GM19043 (cell line): ENCODE results near the gene PPP1R13L.
"Not testable (repeated sequence)": the region's sequence is repeated elsewhere in the genome, so short reads cannot be mapped to it uniquely, and the experiment has no call there.

Experiments
- ATAC-seq: cut with Tn5 transposase; IDR thresholded peaks from one replicate; pipeline ENCODE4 v1.9.1; 2021; ENCODE audit warnings: low read depth; ENCODE audit not compliant: unreplicated experiment

PPP1R13L gene

GRCh38 chr19:45407585-45407984, 2.7 kb upstream of the PPP1R13L start:
- not testable (repeated sequence) for ATAC-seq

GRCh38 chr19:45407091-45407375, 2.2 kb upstream of the PPP1R13L start:
- no peak for ATAC-seq

DNA sequence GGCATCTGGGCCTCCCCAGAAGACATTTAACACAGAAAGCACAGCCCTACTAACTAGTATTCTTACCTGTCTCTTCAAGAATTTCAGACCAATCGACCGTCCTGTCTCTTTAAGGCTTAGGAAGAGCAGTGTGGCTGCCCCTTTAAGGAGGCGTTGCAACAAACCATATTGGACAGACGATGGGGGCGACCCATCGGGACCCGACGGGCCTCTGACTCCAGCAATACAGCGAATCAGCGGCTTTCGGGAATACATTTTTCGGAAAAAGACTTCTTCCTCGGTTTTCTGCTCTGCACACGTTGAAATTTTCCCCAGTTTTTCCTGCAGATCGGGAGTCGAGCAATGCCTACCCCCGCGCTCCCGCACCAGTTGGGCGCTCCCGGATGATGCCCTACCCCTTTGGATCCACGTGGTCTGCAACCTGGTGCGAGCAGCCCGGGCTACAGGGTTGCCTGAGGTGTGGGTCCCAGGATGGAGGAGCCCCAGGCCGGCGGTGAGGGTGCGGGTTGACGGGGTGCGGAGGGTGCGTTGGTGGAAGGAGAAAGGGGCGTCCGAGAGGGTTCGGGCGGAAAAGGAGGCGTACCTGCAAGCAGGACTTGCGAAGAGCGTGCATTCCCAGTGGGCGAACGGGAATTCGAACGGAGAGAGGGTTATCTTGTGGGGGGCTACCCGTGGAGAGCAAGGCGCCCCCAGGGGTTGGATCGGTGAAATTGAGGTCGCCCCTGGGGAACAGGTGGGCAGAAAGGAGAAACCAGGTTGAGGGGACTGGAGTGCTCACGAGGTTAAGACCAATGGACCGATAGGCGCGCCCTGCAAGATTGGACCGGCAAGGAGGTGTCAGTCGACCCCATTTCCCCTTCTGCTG, 1.6 kb upstream of the PPP1R13L start, which contains the start of gene POLR1G:
POLR1G (plus strand) TSS at position 419 of the 865 bp plus-strand sequence; CDS start at position 472, 53 bp downstream.
- peak; percentile 51 for ATAC-seq

GRCh38 chr19:45405435-45406225, 761 bp upstream of the PPP1R13L start:
- peak; percentile 35 for ATAC-seq

GRCh38 chr19:45403781-45404556, 900 bp downstream of the PPP1R13L start:
- ATAC-seq = no peak

- ATAC-seq = no peak
These were observed 1.6 kb downstream of the PPP1R13L start for GRCh38 chr19:45403272-45403671.

DNA sequence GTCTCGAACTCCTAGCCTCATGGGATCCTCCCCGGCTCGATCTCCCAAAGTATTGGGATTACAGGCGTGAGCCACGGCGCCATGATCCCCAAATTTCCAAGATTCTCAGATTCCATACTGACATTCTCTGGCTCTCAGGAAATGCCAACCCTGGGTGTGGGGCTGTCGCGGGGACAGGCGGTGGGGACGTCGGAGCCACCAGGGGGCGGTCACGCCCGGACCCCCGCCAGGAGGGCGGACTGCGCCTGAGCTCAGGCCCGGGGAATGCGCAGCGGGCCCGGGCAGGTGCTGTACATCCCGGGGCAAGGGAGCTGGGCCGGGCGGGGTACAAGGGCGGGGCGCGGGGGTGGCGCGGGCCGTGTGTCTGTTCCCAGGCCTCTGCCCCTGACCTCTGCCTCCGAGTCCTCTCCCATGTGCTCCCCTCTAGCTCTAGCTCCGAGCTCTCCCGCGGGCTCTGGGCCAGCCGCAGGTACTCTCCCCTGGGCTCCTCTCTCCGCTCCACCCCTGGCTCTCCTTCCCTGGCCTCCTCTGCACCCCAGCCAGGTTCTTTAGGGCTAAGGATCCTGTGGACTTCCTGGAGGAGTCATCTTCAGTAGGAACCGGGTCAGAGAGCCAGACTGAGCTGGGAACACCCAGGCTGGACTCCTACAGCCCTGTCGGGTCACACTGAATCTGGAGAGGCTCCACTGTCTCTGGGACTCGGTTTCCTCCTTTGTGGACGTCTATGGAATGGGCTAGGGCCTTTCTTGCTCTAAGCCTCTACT, 2.4 kb downstream of the PPP1R13L start:
- no peak for ATAC-seq

GRCh38 chr19:45401815-45402214, 3.1 kb downstream of the PPP1R13L start:
- no peak for ATAC-seq

DNA sequence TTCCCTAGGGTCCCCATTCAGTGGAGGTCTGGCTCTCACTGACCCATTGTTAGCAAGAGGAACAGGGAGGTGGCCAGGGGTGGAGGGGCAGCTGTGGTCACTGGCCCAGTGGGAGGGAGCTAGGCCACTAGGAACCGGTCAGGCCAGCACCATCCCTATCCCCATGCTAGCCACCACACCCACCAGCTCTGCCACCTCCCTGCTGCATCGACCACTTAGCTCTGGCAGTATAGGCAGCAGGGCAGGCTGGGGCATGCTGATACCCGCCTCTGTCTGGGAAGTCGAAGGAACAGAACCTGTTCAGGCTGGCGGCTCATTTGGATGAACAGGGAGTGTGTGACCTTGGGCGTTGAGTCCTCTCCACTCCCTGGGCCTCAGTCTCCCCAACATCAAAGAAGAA, 4.7 kb downstream of the PPP1R13L start:
- no peak for ATAC-seq

DNA sequence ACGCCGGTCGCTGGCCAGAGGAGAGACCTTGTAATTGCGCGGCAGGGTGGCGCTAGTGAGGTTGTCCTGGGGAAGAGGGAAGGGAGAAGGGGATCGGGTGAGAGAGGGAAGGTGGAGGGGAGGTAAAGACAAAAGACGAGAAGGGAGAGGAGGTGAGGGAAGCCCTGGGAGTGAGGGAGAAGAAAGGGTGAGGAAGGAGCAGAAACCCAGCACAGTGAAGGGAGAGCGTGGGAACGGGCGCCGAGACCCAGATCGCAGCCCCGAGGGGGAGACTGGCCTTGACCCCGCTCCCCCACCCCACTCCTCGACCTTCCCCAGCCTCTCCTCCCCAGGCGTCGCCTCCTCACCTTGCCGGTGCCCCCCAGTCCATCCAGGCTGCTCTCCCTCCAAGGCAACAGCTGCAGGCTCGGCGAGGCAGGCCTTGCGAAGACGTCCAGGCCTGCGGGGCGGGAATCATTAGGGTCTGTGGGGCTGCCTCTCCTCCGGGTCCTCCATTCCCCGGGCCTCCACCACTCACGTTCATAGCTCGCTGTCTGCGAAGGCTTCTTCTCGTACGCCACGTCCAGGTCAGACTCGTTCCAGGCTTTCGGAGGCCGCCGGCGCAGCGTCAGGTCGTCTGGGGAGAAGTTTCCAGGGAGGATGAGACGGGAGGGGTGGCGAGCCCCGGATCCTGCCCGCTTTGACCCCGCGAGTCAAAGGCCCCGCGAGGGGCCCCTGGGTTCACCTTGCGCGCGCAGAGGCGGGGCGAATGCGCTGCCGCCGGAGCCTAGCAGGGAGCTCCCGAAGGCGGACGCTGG, 8.8 kb downstream of the PPP1R13L start:
- no peak for ATAC-seq

- ATAC-seq = no peak
These were observed 12.8 kb downstream of the PPP1R13L start for GRCh38 chr19:45391871-45392665.

- no peak for ATAC-seq
These were observed 13.5 kb downstream of the PPP1R13L start for GRCh38 chr19:45391346-45391745.

DNA sequence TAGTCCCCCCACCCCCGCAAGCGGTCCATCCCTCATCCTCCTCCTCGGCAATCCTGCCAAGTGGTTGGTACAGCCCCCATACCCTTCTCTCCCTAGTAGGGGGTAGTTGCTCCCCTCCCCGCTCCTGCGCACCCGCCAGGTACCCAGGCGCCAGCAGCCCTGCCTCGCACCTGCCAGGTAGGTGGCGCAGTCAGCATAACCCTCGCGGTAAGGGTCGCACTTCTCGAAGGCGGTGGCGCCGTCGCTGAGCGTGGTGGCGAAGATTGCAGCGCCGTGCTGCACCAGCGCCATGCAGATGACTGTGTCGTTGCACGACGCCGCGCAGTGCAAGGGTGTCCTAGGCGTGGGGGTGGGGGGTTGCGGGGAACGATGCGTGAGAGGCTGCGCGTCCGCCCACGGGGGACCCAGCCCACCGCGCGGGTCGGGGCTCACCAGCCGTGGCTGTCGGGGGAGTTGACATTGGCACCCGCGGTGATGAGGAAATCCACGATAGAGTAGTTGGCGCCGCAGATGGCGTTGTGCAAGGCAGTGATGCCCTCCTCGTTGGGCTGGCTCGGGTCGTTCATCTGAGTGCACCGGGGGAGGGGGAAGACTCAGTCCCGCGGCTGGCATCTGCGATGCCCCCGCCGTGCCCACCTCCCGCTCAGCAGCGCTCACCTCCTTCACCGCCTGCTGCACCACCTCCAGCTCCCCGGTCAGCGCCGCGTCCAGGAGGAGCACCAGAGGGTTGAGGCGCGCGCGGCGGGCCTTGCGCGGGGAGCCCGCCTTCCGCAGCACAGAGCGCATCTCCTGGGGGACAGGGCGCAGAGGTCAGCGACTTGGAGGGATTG, 19.3 kb downstream of the PPP1R13L start:
- ATAC-seq = no peak

GRCh38 chr19:45382426-45382825, 22.4 kb downstream of the PPP1R13L start:
- ATAC-seq = no peak

DNA sequence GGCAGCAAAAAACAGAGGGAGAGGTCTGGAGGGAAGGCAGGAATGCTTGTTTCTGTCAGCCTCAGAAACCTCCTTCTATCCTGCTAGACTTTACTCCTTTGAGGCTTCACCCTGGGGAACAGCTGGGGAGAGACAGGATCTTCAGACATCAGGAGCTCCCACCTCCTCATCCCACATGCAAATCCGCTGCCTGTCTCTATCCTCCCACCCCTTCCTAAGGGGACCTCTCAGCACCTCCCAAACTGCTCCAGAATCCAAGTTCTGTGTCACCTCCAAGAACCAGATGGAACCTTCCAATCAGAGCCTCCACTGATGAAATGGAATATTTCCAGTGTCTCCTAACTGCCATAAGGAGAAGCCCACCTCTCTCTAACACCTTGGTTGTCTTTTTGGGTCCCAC, 24.8 kb downstream of the PPP1R13L start:
- no peak for ATAC-seq

DNA sequence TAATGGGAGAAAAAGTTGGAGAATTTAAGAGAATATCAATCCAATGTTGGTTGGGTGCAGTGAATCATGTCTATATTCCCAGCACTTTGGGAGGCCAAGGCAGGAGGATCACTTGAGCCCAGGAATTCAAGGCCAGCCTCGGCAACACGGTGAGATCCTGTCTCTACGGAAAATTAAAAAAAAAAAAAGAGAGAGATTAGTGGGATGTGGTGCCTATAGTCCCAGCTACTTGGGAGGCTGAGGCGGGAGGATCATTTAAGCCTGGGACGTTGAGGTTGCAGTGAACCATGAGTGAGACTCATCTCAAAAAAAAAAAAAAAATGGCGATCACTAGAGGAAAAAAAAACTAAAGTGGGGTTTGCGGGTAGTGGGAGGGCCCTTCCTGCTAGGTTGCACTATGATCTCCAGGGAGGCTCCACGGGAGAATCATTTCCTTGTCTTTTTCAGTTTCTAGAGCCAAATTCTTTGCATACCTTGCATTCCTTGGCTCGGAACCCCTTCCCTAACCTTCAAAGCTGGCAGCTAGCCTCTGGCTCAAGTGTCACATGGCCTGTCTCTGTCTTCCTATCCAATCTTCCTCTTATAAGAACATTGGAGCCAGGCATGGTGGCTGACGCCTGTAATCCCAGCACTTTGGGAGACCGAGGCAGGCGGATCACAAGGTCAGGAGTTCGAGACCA, 28.7 kb downstream of the PPP1R13L start:
- no peak for ATAC-seq
